Ramos (cell line): ENCODE data around the gene OTOP1.
"Not testable (repeated sequence)": the region's sequence is repeated elsewhere in the genome, so short reads cannot be mapped to it uniquely, and the experiment has no call there.

Source experiments
- in situ Hi-C: fragments of 300-500 bp; cut with MboI; formaldehyde crosslinking; loops from one replicate; pipeline ENCODE4 v1.14.3; 2022; ENCODE audit warnings: low sequenced_read_pairs; ENCODE audit not compliant: unreplicated experiment

The OTOP1 gene

GRCh38 chr4:4226606-4227438, at the start of gene OTOP1:
Gene OTOP1 (minus strand): TSS chr4:4226929. CDS start chr4:4226864, 65 bp downstream.
- in situ Hi-C loops, result no loop called here

- in situ Hi-C loops, result no loop called here
Measured at GRCh38 chr4:4274226-4274625, 47.5 kb upstream of the OTOP1 start.

GRCh38 chr4:4271912-4272311, 45.2 kb upstream of the OTOP1 start:
- in situ Hi-C loops, result no loop called here

GRCh38 chr4:4270529-4270928, 43.8 kb upstream of the OTOP1 start:
- in situ Hi-C loops, result no loop called here

GRCh38 chr4:4269856-4270255, 43.1 kb upstream of the OTOP1 start:
- in situ Hi-C loops, result no loop called here

- in situ Hi-C loops, result no loop called here
Measured at GRCh38 chr4:4269331-4269731, 42.6 kb upstream of the OTOP1 start.

- in situ Hi-C loops, result no loop called here
Measured at GRCh38 chr4:4268776-4269175, 42.0 kb upstream of the OTOP1 start.

GRCh38 chr4:4267981-4268380, 41.3 kb upstream of the OTOP1 start:
- in situ Hi-C loops, result no loop called here

GRCh38 chr4:4260185-4260751, 33.5 kb upstream of the OTOP1 start:
- in situ Hi-C loops, result no loop called here

- in situ Hi-C loops, result loop anchor here (10.0 kb wide), 1 partner anchor 165 kb away; no protein-coding TSS in a partner anchor
Measured at GRCh38 chr4:4259484-4260100, 32.9 kb upstream of the OTOP1 start.

- in situ Hi-C loops, result loop anchor here (10.0 kb wide), 1 partner anchor 167 kb away; no protein-coding TSS in a partner anchor
Measured at GRCh38 chr4:4257705-4258104, 31.0 kb upstream of the OTOP1 start.

- in situ Hi-C loops, result loop anchor here (10.0 kb wide), 1 partner anchor 168 kb away; no protein-coding TSS in a partner anchor
Measured at GRCh38 chr4:4256799-4257198, 30.1 kb upstream of the OTOP1 start.

GRCh38 chr4:4254666-4255065, 27.9 kb upstream of the OTOP1 start:
- in situ Hi-C loops, result loop anchor here (5.0 to 10.0 kb wide), 2 partner anchors 83 to 170 kb away; no protein-coding TSS in a partner anchor

GRCh38 chr4:4254199-4254598, 27.5 kb upstream of the OTOP1 start:
- in situ Hi-C loops, result loop anchor here (5.0 to 10.0 kb wide), 2 partner anchors 83 to 171 kb away; no protein-coding TSS in a partner anchor

- in situ Hi-C loops, result loop anchor here (5.0 to 10.0 kb wide), 2 partner anchors 87 to 175 kb away; no protein-coding TSS in a partner anchor
Measured at GRCh38 chr4:4249866-4250265, 23.1 kb upstream of the OTOP1 start.

- in situ Hi-C loops, result not testable (repeated sequence)
Measured at GRCh38 chr4:4249342-4249741, 22.6 kb upstream of the OTOP1 start.

- in situ Hi-C loops, result no loop called here
Measured at GRCh38 chr4:4248885-4249203, 22.1 kb upstream of the OTOP1 start.

- in situ Hi-C loops, result no loop called here
Measured at GRCh38 chr4:4248029-4248884, 21.5 kb upstream of the OTOP1 start, which contains the start of gene TMEM128. Gene TMEM128 (minus strand): TSS chr4:4248223. CDS start chr4:4248202, 21 bp downstream.

GRCh38 chr4:4247696-4248028, 20.9 kb upstream of the OTOP1 start:
- in situ Hi-C loops, result no loop called here

GRCh38 chr4:4245172-4245571, 18.4 kb upstream of the OTOP1 start:
- in situ Hi-C loops, result no loop called here
